ENCODE data around the gene LYPD8.

LYPD8 gene

GRCh38 chr1:248753029-248753594 lies 2.4 kb downstream of the LYPD8 start:
- Histone ChIP-seq H3K4me3 (ENCODE audit: low read length) (no peak overlapping the region), H3K9me3 (ENCODE audit: low read length) (no peaks in the 10 kb centered on the region), H3K27me3 (ENCODE audit: insufficient read depth, low read length) (peaks cover 2% of the 10 kb centered on the region), H3K36me3 (ENCODE audit: insufficient read depth, low read length) (no peaks in the 10 kb centered on the region), H3K4me1 (ENCODE audit: insufficient read depth, low read length) (no peaks in the 10 kb centered on the region), H2AFZ (ENCODE audit: low read depth, low read length) (no peak overlapping the region)

GRCh38 chr1:248752161-248753028 lies 3.2 kb downstream of the LYPD8 start:
- H3K36me3 ChIP-seq (ENCODE audit: insufficient read depth, low read length), result no peaks in the 10 kb centered on the region
- peaks cover 2% of the 10 kb centered on the region for H3K27me3 ChIP-seq (ENCODE audit: insufficient read depth, low read length)
- no peaks in the 10 kb centered on the region for H3K9me3 ChIP-seq (ENCODE audit: low read length)
- H3K4me1 ChIP-seq (ENCODE audit: insufficient read depth, low read length), result no peaks in the 10 kb centered on the region
- no peak overlapping the region for H2AFZ ChIP-seq (ENCODE audit: low read depth, low read length)
- H3K4me3 ChIP-seq (ENCODE audit: low read length), result no peak overlapping the region

- Histone ChIP-seq H3K27me3 (ENCODE audit: insufficient read depth, low read length) (peaks cover 2% of the 10 kb centered on the region), H3K9me3 (ENCODE audit: low read length) (no peaks in the 10 kb centered on the region), H3K4me1 (ENCODE audit: insufficient read depth, low read length) (no peaks in the 10 kb centered on the region), H2AFZ (ENCODE audit: low read depth, low read length) (no peak overlapping the region), H3K4me3 (ENCODE audit: low read length) (no peak overlapping the region), H3K36me3 (ENCODE audit: insufficient read depth, low read length) (no peaks in the 10 kb centered on the region)
Measured at GRCh38 chr1:248751635-248752034, 3.9 kb downstream of the LYPD8 start.

- no peaks in the 10 kb centered on the region for H3K36me3 ChIP-seq (ENCODE audit: insufficient read depth, low read length)
- no peak overlapping the region for H3K4me3 ChIP-seq (ENCODE audit: low read length)
- peaks cover 2% of the 10 kb centered on the region for H3K27me3 ChIP-seq (ENCODE audit: insufficient read depth, low read length)
- no peaks in the 10 kb centered on the region for H3K9me3 ChIP-seq (ENCODE audit: low read length)
- no peak overlapping the region for H2AFZ ChIP-seq (ENCODE audit: low read depth, low read length)
- H3K4me1 ChIP-seq (ENCODE audit: insufficient read depth, low read length), result no peaks in the 10 kb centered on the region
Measured at GRCh38 chr1:248751142-248751541, 4.4 kb downstream of the LYPD8 start.

GRCh38 chr1:248750496-248750895 lies 5.1 kb downstream of the LYPD8 start:
- Histone ChIP-seq H3K27me3 (ENCODE audit: insufficient read depth, low read length) (peaks cover 3% of the 10 kb centered on the region), H3K4me1 (ENCODE audit: insufficient read depth, low read length) (no peaks in the 10 kb centered on the region), H3K4me3 (ENCODE audit: low read length) (no peak overlapping the region), H2AFZ (ENCODE audit: low read depth, low read length) (no peak overlapping the region), H3K9me3 (ENCODE audit: low read length) (no peaks in the 10 kb centered on the region), H3K36me3 (ENCODE audit: insufficient read depth, low read length) (no peaks in the 10 kb centered on the region)

GRCh38 chr1:248748211-248748610 lies 7.3 kb downstream of the LYPD8 start:
- no peaks in the 10 kb centered on the region for H3K36me3 ChIP-seq (ENCODE audit: insufficient read depth, low read length)
- H3K27me3 ChIP-seq (ENCODE audit: insufficient read depth, low read length), result peaks cover 9% of the 10 kb centered on the region
- no peak overlapping the region for H3K4me3 ChIP-seq (ENCODE audit: low read length)
- no peaks in the 10 kb centered on the region for H3K4me1 ChIP-seq (ENCODE audit: insufficient read depth, low read length)
- no peaks in the 10 kb centered on the region for H3K9me3 ChIP-seq (ENCODE audit: low read length)
- no peak overlapping the region for H2AFZ ChIP-seq (ENCODE audit: low read depth, low read length)

- no peaks in the 10 kb centered on the region for H3K9me3 ChIP-seq (ENCODE audit: low read length)
- H3K4me3 ChIP-seq (ENCODE audit: low read length), result no peak overlapping the region
- H2AFZ ChIP-seq (ENCODE audit: low read depth, low read length), result no peak overlapping the region
- peaks cover 7% of the 10 kb centered on the region for H3K27me3 ChIP-seq (ENCODE audit: insufficient read depth, low read length)
- H3K36me3 ChIP-seq (ENCODE audit: insufficient read depth, low read length), result no peaks in the 10 kb centered on the region
- no peaks in the 10 kb centered on the region for H3K4me1 ChIP-seq (ENCODE audit: insufficient read depth, low read length)
Measured at GRCh38 chr1:248740876-248741275, 14.7 kb downstream of the LYPD8 start.

- Histone ChIP-seq H3K4me3 (ENCODE audit: low read length) (no peak overlapping the region), H3K9me3 (ENCODE audit: low read length) (no peaks in the 10 kb centered on the region)
Measured at GRCh38 chr1:248739572-248740205, 15.9 kb downstream of the LYPD8 start.

GRCh38 chr1:248737457-248737856 lies 18.1 kb downstream of the LYPD8 start:
- no peak overlapping the region for H3K4me3 ChIP-seq (ENCODE audit: low read length)
- no peaks in the 10 kb centered on the region for H3K36me3 ChIP-seq (ENCODE audit: insufficient read depth, low read length)
- no peaks in the 10 kb centered on the region for H3K9me3 ChIP-seq (ENCODE audit: low read length)
- H3K27me3 ChIP-seq (ENCODE audit: insufficient read depth, low read length), result no peaks in the 10 kb centered on the region
- H2AFZ ChIP-seq (ENCODE audit: low read depth, low read length), result no peak overlapping the region
- H3K4me1 ChIP-seq (ENCODE audit: insufficient read depth, low read length), result no peaks in the 10 kb centered on the region

More at GRCh38 chr1:248739572-248740205, 15.9 kb downstream of the LYPD8 start:
- Histone ChIP-seq H2AFZ (ENCODE audit: low read depth, low read length) (no peak overlapping the region), H3K4me1 (ENCODE audit: insufficient read depth, low read length) (no peaks in the 10 kb centered on the region), H3K27me3 (ENCODE audit: insufficient read depth, low read length) (peaks cover 3% of the 10 kb centered on the region), H3K36me3 (ENCODE audit: insufficient read depth, low read length) (no peaks in the 10 kb centered on the region)

GRCh38 chr1:248736977-248737376 lies 18.6 kb downstream of the LYPD8 start:
- Histone ChIP-seq H3K27me3 (ENCODE audit: insufficient read depth, low read length) (no peaks in the 10 kb centered on the region), H3K4me1 (ENCODE audit: insufficient read depth, low read length) (no peaks in the 10 kb centered on the region), H3K4me3 (ENCODE audit: low read length) (no peak overlapping the region), H3K9me3 (ENCODE audit: low read length) (no peaks in the 10 kb centered on the region), H3K36me3 (ENCODE audit: insufficient read depth, low read length) (no peaks in the 10 kb centered on the region), H2AFZ (ENCODE audit: low read depth, low read length) (no peak overlapping the region)

GRCh38 chr1:248733566-248733965 lies 22.0 kb downstream of the LYPD8 start:
- no peak overlapping the region for H3K4me3 ChIP-seq (ENCODE audit: low read length)
- no peak overlapping the region for H2AFZ ChIP-seq (ENCODE audit: low read depth, low read length)
- H3K9me3 ChIP-seq (ENCODE audit: low read length), result no peaks in the 10 kb centered on the region
- no peaks in the 10 kb centered on the region for H3K36me3 ChIP-seq (ENCODE audit: insufficient read depth, low read length)
- H3K27me3 ChIP-seq (ENCODE audit: insufficient read depth, low read length), result no peaks in the 10 kb centered on the region
- no peaks in the 10 kb centered on the region for H3K4me1 ChIP-seq (ENCODE audit: insufficient read depth, low read length)

- Histone ChIP-seq H3K9me3 (ENCODE audit: low read length) (no peaks in the 10 kb centered on the region), H3K4me1 (ENCODE audit: insufficient read depth, low read length) (no peaks in the 10 kb centered on the region), H3K4me3 (ENCODE audit: low read length) (no peak overlapping the region), H2AFZ (ENCODE audit: low read depth, low read length) (no peak overlapping the region), H3K36me3 (ENCODE audit: insufficient read depth, low read length) (no peaks in the 10 kb centered on the region), H3K27me3 (ENCODE audit: insufficient read depth, low read length) (no peaks in the 10 kb centered on the region)
Measured at GRCh38 chr1:248730507-248731335, 24.8 kb downstream of the LYPD8 start.

- Histone ChIP-seq H3K4me3 (ENCODE audit: low read length) (no peak overlapping the region), H2AFZ (ENCODE audit: low read depth, low read length) (no peak overlapping the region), H3K9me3 (ENCODE audit: low read length) (peaks cover 2% of the 10 kb centered on the region), H3K27me3 (ENCODE audit: insufficient read depth, low read length) (no peaks in the 10 kb centered on the region), H3K4me1 (ENCODE audit: insufficient read depth, low read length) (no peaks in the 10 kb centered on the region), H3K36me3 (ENCODE audit: insufficient read depth, low read length) (no peaks in the 10 kb centered on the region)
Measured at GRCh38 chr1:248714248-248714647, 41.3 kb downstream of the LYPD8 start.
